Panc1 (cell line): ENCODE data around the gene MXD4.
"Not testable (repeated sequence)": the region's sequence is repeated elsewhere in the genome, so short reads cannot be mapped to it uniquely, and the experiment has no call there.

Source experiments
- POLR2AphosphoS5 ChIP-seq: IDR thresholded peaks from 2 replicates; pipeline ENCODE4 v1.6.1; 2012; ENCODE audit warnings: mild to moderate bottlenecking, low read depth, low read length, moderate library complexity
- SIN3A ChIP-seq: IDR thresholded peaks from 2 replicates; pipeline ENCODE4 v1.6.1; 2012; ENCODE audit warnings: low read depth, mild to moderate bottlenecking, low read length, moderate library complexity, borderline replicate concordance; ENCODE audit not compliant: insufficient read depth
- TCF7L2 ChIP-seq: IDR thresholded peaks from 2 replicates; pipeline ENCODE4 v1.6.1; 2011; ENCODE audit warnings: mild to moderate bottlenecking, low read depth, low read length, inconsistent platforms
- TF ChIP-seq, protein P1 (sequence below): fragments of 450-650 bp; IDR thresholded peaks from 2 replicates; pipeline ENCODE4 v1.5.1; 2017; ENCODE audit warnings: mild to moderate bottlenecking
- TF ChIP-seq, protein P2 (sequence below), 2 experiments: IDR thresholded peaks; 2 replicates each; pipeline ENCODE4 v1.6.1; 2011 to 2012; ENCODE audit warnings: low read depth in 2 of 2, control low read depth in 1 of 2, low read length in 1 of 2, mild to moderate bottlenecking in 1 of 2, moderate library complexity in 1 of 2; ENCODE audit not compliant: insufficient read depth in 1 of 2

GRCh38 chr4:2275044-2275397 lies 13.1 kb upstream of the MXD4 start:
- TF ChIP-seq, protein P1, sequence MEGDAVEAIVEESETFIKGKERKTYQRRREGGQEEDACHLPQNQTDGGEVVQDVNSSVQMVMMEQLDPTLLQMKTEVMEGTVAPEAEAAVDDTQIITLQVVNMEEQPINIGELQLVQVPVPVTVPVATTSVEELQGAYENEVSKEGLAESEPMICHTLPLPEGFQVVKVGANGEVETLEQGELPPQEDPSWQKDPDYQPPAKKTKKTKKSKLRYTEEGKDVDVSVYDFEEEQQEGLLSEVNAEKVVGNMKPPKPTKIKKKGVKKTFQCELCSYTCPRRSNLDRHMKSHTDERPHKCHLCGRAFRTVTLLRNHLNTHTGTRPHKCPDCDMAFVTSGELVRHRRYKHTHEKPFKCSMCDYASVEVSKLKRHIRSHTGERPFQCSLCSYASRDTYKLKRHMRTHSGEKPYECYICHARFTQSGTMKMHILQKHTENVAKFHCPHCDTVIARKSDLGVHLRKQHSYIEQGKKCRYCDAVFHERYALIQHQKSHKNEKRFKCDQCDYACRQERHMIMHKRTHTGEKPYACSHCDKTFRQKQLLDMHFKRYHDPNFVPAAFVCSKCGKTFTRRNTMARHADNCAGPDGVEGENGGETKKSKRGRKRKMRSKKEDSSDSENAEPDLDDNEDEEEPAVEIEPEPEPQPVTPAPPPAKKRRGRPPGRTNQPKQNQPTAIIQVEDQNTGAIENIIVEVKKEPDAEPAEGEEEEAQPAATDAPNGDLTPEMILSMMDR: not testable (repeated sequence)
- TF ChIP-seq POLR2AphosphoS5, SIN3A, TCF7L2: not testable (repeated sequence)
- TF ChIP-seq, protein P2, sequence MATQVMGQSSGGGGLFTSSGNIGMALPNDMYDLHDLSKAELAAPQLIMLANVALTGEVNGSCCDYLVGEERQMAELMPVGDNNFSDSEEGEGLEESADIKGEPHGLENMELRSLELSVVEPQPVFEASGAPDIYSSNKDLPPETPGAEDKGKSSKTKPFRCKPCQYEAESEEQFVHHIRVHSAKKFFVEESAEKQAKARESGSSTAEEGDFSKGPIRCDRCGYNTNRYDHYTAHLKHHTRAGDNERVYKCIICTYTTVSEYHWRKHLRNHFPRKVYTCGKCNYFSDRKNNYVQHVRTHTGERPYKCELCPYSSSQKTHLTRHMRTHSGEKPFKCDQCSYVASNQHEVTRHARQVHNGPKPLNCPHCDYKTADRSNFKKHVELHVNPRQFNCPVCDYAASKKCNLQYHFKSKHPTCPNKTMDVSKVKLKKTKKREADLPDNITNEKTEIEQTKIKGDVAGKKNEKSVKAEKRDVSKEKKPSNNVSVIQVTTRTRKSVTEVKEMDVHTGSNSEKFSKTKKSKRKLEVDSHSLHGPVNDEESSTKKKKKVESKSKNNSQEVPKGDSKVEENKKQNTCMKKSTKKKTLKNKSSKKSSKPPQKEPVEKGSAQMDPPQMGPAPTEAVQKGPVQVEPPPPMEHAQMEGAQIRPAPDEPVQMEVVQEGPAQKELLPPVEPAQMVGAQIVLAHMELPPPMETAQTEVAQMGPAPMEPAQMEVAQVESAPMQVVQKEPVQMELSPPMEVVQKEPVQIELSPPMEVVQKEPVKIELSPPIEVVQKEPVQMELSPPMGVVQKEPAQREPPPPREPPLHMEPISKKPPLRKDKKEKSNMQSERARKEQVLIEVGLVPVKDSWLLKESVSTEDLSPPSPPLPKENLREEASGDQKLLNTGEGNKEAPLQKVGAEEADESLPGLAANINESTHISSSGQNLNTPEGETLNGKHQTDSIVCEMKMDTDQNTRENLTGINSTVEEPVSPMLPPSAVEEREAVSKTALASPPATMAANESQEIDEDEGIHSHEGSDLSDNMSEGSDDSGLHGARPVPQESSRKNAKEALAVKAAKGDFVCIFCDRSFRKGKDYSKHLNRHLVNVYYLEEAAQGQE (IDR thresholded peaks at IDR 0.05; ENCODE audit: insufficient read depth in 1 of 2, low read depth in 2 of 2, low read length in 1 of 2): not testable (repeated sequence)
